Aortic smooth muscle cell (primary cell): ENCODE data around the gene SFXN4. TPM values are rescaled to one million over a fixed set of nuclear protein-coding genes. Genes with fewer than 3 reads are reported as not detected.

Experiments used
- total RNA-seq: library from RNA; depleted of rRNA; stranded (reverse); fragments of >200 nt; gene quantifications from 2 replicates; pipeline ENCODE4 v1.2.3, GENCODE V29; 2014

The SFXN4 gene, protein sequence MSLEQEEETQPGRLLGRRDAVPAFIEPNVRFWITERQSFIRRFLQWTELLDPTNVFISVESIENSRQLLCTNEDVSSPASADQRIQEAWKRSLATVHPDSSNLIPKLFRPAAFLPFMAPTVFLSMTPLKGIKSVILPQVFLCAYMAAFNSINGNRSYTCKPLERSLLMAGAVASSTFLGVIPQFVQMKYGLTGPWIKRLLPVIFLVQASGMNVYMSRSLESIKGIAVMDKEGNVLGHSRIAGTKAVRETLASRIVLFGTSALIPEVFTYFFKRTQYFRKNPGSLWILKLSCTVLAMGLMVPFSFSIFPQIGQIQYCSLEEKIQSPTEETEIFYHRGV
- 6.6 and 9.8 TPM in 2 replicates for total RNA-seq

DNA sequence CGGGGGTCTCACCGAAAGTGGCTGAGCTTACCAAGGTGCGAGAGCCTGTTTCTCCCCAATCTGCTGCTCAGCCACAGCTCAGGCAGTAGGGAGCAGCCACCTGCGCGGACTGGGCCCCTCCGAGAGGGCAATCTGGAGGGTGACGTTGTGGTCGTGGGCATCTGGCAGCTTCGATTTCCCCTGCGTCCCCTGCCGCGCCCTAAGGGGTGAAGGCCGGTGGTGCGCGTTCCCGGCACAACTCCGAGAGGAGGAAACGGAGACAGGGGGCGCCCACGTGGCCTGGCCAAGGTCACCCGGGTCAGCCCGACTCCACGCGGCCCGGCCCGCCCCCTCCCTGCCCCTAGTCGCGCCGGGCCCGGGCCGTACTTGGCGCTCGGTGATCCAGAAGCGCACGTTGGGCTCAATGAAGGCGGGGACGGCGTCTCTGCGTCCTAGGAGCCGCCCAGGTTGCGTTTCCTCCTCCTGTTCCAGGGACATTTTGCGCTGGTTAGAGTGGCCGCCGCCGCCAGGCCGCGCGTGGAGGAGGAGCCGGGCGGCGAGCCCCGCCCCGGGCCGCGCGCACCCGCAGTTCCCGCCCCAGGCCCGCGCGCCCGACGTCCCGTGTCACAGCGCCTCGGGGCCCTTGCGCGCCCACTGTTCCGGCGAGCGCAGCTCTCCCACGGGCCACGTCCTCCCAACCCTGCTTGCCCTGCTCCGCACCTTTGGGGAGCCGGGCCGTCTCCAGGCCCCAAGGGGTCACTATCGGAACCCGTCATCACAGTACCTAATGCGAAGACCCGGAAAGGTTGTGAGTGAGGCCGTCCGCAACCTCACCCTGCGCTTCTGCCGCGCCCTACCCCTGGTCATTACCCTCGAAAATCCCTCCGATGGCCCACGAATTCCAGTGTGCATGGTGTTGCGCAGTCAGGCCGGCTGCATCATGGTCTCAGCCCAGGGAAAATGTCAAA lies at the start of gene SFXN4:
SFXN4 (minus strand) TSS at position 544 of the 947 bp plus-strand sequence; CDS start at position 477, 67 bp downstream.

DNA sequence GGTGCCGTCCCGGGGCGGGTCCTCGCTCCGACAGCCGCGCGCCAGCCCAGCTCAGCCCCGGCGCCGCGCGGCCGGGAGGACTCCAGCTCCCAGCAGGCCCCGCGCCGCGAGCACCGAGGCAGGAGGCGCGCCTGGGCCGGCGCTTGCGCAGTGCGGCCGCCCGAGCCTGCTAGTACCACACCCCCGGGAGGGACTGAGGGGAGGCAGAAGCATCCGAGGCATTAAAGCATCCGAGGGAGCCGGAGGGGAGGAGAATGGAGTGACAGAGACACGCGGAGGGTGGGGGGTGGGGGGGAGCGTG lies 41.8 kb upstream of the SFXN4 start, which contains the start of gene GRK5:
GRK5 (plus strand) TSS at position 206 of the 301 bp plus-strand sequence. CDS start 347 bp downstream, outside the sequence.

DNA sequence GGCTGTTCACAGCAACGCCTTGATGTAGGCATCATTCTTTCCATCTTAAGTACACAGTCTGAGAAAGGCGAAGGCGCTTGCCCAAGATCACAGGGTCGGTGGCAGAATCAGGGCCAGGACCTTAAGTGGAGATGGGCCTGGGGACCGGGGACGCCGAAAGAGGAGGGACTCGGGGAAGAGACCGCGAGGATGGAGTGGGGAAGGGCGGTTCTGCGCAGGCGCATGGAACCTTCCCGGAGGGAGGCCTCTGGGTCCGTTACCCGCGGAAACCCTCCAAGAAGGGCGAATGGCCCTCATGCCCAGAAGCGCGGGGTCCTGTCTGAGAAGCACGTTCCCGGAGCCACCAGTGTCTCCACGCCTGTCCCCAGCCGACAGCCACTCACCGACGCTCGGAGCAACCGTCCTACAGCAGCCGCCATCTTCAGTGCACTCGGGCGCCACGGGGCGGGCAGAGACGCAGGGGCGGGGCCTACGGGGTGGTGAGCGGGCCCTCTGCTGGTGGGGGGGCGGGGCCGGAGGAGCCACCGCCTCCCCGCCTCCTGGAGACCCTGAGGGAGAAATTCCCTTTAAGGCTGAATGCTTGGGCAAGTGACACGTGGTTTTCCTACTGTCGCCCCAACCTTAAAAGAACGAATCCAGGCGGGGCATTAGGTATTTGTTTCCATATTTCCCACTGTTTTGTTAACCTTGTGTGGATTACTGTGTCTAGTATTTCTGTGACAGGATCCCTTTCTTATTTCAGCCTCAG lies 13.0 kb upstream of the SFXN4 start, which contains the start of gene PRDX3:
PRDX3 (minus strand) TSS at position 441 of the 748 bp plus-strand sequence; CDS start at position 419, 22 bp downstream.

DNA sequence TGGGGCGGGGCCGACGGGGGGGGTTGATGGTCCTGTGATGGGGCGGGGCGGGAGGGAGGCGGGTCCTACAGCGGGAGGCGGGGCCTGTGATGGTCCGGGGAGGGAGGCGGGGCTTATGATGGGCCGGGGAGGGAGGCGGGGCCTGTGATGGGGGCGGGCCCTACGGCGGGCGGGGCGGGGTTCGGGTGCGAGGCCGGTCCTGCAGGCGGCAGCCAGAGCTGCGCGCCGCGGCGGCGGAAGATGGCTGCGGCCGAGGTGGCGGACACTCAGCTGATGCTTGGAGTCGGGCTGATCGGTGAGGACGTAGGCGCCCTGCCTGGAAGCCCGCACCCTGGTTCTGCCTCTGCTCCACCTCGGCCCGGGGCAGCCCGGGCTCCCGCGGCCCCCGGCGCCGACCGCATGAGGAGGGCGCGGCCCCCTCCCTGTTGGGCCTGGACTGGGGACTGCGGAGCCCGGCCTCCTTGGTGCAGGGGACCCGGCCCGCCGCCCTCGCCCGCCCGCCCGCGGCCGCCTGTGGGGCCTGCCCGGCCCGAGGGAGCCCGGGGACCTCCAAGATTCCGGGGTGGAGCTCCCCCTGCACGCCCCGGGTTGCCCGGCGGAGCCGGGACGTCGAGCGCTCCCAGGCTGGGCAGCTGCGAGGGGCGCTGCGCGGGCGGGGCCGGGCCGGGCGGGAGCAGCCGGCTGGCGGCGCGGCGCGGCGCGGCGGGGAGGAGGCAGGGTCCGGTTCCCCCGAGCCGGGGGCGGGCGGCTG lies 61.4 kb downstream of the SFXN4 start, which contains the start of gene DENND10:
DENND10 (plus strand) TSS at position 211 of the 751 bp plus-strand sequence; CDS start at position 241, 30 bp downstream.

Other genes with a start within 250 kb of the SFXN4 start
- 1.1 and 1.2 TPM in 2 replicates for gene NANOS1, start 136.0 kb downstream of the SFXN4 start, total RNA-seq
- 135 and 140 TPM in 2 replicates for gene EIF3A, start 84.9 kb downstream of the SFXN4 start, total RNA-seq
- gene DENND10, start 61.6 kb downstream of the SFXN4 start, total RNA-seq, result 59.8 and 63.4 TPM in 2 replicates
- 124 and 147 TPM in 2 replicates for gene PRDX3, start 13.1 kb upstream of the SFXN4 start, total RNA-seq
- 47.0 and 66.5 TPM in 2 replicates for gene GRK5, start 41.9 kb upstream of the SFXN4 start, total RNA-seq